DMS153 treated with DMSO at 0.1 percent for 48 hours (cell line): ENCODE data around the gene LMO7.
"Not testable (repeated sequence)": the region's sequence is repeated elsewhere in the genome, so short reads cannot be mapped to it uniquely, and the experiment has no call there.

Source experiments
- DNase-seq: peaks from one replicate; lab custom pipeline; 2025; ENCODE audit not compliant: unreplicated experiment; lab: John Stamatoyannopoulos, UW

LMO7 gene

DNA sequence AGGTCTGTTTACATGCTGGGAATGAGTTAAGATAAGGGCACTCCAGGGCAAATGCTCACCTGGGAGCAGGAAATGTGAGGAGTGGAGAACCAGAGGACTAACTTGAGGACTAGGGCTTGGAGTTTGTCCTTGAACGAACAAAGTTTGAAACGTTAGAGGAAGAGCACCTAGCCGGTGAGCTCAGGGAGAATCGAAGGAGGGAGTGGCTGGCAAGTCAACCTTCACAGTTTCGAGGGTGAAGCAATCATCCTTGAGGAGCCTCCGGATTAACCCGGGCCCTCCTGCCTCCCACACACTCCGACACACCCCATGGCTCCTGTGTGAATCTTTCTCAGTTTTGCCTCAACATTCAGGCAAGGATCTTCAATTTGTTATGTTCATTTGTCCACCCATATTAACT, 58.6 kb downstream of the LMO7 start:
- no peak for DNase-seq

GRCh38 chr13:75695908-75696307, 59.8 kb downstream of the LMO7 start:
- DNase-seq = peak; percentile 11

GRCh38 chr13:75699062-75699461, 62.9 kb downstream of the LMO7 start:
- DNase-seq = no peak

DNA sequence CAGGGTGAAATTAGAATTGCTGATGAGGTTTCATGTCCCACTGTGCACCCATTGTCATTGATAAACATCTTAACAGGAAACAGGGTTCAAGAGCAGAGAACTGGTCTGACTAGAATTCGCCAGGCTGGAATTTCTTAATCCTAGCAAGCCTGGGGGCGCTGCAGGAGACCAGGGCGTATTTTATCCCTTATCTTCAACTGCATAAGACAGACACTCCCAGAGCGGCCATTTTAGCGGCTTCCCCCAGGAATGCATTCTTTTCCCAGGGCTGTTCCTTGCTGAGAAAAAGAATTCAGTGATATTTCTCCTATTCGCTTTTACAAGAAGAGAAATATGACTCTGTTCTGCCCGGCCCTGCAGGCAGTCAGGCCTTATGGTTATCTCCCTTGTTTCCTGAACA, 63.6 kb downstream of the LMO7 start:
- DNase-seq = not testable (repeated sequence)

DNA sequence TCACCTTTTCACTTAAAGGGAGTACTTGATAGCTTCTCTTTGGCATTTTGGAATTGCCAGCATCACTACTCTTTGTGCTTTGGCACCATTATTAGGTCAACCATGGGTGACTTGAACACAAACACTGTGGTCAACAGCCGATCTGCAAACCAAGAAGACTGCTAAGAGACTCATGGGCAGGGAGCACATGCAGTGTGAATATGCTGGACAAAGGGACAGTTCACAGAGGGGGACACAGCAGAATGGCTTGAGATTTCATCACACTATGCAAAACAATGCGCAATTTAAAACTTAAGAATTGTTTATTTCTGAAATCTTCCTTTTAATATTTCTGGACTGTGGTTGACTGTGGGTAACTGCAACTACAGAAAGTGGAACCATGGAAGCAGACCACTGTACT, 64.4 kb downstream of the LMO7 start:
- no peak for DNase-seq

DNA sequence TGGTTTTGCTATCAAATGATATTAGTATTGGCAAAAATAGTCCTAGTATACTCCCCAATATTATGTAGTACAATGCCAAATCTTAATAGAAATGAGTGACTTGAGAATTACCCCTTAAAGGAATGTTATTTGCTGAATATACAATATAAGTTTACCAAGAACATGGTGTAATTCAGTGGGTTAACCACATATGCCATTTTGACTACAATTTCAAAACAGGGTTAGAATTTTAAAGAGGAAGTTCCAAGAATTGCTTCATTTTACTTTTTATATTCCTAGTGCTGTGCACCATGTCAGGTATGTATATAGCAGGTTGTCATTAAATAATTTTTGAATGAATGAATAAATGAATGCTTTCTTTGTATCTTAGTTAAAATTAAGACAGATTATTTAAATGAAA, 66.3 kb downstream of the LMO7 start:
- no peak for DNase-seq

- DNase-seq = no peak
Measured at GRCh38 chr13:75703769-75704168, 67.6 kb downstream of the LMO7 start.

- no peak for DNase-seq
Measured at GRCh38 chr13:75704194-75704926, 68.2 kb downstream of the LMO7 start.

DNA sequence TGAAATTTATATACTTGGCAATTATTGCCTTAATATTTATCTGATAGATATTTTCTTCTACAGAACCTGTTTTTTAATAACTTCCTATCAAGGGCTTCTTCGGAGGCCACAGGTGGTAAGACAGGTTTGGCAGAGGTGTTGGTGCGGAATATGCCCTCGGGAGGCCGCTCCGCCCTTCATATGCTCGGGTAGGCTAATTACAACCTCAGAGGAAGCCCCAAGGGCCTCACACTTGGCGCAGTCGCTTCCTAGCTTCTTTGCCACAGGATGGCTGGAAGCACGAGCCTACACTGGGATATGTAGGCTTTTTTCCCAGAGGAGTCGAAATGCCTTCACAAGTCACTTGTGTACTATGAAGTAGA, 68.8 kb downstream of the LMO7 start:
- DNase-seq = peak; percentile 50

DNA sequence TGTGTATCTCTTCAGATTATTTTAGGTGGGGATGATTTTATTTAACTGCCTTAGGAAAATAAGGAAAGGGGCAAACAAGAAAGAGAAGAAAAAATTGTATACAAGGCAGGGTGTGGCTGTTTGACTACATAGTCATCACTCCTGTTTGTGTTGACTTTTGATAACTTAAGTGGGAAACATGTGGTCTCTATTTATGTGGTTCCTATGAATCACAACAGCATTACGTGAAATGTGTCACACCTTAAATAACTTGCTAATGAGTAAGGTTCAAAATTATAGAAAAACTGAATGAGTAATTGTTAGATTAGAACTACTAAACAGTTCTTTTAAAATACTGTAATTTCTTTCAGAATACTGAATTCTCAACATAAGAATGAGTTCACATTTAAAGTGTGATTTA, 69.3 kb downstream of the LMO7 start:
- DNase-seq = no peak

DNA sequence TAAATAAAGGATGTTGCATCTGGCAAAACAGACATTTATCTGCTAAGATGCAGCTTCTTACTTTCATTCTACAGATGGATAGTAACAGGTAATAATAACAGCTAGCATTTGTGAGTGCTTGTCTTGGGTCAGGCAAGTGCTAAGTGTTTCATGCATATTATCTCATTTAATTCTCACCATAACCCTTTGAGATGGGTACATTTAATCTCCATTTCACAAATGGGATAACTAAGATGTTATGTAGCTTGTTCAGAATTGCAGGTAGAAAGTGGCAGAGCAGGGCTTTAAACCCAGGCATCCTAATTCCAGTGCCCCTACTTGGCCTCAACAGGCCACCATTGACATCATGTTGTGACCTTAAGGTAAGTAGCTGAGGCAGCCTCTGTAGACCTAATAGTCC, 69.8 kb downstream of the LMO7 start:
- no peak for DNase-seq

DNA sequence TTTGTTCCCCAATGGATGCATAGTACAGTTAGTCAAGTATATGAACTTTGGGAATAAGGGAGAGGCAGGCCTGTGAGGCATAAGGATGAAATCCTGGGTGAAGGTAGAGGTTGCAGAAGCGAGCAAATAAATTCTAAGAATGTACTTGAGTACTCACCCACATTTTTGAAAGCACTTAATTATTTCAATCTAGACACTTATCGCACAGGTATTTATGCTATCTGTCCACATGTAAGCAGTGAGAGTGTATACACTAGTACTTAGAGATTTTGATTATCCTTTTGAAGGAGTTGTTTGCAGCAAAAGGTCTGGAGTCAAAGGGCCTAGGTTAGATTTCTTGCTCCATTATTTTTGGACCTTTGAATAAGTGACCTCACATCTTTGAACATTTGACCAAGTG, 77.7 kb downstream of the LMO7 start:
- no peak for DNase-seq

DNA sequence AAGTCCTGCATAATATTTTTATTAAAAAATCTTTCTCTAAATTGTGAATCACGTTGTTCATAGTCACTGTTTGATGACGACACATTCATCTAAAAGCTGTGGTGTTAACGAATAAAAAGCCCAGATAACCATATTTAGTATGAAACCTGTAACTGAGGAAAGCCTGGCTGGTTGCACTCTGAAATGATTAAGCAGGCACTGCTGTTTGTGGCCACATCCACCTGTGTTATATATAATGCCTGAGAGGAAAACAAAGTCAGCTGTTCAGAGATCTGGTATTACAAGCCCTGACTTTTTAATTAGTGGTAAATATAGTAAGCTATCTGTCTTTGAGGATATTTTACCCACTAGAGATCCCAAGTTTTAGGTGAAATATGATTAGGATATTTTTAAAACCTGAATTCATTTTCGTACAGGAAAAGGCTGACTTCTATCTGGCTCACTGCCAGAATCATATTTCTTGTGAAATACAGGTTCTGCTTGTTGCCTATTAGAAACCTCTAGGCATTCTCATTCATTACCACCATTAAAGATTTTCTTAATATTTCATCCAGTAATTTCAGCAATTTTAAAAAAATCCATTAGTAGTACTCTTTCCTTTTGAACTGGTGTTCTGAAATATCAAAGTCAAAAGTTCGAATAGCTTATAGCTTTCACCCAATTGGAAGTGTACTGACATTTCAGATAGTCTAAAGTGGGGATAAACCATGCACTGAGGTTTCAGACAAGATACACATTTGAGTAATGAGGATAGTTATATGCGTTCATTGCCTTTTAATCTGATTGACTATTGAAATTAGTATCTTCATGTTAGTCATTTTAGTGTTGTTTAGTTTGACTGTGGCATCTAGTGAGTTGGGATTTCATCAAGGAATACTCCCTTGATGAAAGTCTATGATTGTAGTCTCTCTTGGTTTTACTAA, 79.7 kb downstream of the LMO7 start:
- DNase-seq = no peak

DNA sequence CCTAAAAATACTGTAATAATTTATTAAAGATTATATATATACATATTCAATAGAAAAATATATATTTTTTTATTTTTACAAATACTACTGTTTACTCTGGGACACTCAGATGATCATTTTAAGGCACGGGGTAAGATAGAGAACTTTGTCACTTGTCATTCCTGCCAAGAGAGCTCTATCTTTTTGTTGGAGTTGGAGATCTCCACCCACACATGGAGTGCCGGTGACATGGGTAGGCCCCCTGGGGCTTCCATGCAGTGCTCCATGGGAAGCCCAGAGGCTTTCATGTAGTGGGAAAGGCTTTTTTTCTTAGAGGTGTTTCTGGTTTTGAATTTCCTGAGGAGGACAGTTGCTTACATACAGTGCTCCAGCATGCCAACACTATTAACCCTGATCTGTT, 81.4 kb downstream of the LMO7 start:
- no peak for DNase-seq

GRCh38 chr13:75721307-75721706, 85.2 kb downstream of the LMO7 start:
- DNase-seq = no peak

DNA sequence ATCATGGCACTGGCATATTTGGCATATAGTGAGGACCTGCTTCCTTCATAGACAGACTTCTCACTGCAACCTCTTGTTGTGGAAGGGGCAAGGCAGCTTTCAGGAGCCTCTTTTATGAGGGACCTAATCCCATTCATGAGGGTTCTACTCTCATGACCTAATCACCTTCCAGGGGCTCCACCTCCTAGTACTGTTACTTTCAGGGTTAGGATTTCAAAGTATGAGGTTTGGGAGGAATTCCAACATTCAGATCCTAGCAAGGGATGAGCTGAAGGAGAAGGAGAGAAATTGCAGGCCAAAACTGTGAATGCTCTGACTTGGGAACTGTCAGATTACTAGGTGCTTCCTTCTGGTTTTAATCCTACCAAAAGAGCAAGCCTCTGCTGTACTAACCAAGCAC, 87.8 kb downstream of the LMO7 start:
- no peak for DNase-seq

GRCh38 chr13:75724752-75725517, 88.8 kb downstream of the LMO7 start:
- DNase-seq = peak; percentile 55

DNA sequence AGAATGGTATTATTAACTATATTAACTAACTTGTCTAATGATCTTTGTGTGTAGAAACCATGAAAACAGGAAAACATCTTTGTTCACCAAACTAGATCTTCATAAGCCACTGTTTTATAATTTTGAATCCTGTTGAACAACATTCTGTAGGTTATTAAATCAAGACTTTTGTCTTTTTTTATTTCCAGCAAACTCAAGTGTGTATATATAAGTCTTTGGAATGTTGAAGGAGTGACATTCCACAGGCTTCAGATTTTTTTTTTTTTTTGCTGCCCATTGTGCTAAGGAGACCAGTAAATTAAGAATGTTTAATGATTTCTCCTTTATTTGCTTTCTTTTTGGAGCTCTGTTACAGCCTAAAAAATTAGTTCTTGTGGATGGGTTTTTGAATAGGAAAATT, 89.6 kb downstream of the LMO7 start:
- no peak for DNase-seq

DNA sequence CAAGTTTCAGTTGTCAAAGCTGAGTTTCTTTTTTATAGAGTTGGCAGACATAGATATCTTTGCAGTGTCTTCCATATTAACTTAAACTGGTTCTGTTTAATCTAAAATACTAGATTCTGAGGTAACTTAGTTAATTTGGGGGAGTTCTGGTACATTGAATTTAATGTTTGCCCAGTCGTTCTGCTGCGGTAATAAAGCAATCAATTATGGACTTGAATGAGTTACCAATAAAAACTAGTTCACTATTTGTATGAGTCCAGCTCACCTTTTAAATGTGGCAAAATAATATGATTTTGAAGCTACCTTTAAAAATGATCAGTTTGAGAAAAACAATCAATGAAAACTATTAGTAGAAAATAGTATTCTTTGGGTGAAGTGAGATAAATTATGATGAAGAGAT, 90.2 kb downstream of the LMO7 start:
- DNase-seq = no peak

DNA sequence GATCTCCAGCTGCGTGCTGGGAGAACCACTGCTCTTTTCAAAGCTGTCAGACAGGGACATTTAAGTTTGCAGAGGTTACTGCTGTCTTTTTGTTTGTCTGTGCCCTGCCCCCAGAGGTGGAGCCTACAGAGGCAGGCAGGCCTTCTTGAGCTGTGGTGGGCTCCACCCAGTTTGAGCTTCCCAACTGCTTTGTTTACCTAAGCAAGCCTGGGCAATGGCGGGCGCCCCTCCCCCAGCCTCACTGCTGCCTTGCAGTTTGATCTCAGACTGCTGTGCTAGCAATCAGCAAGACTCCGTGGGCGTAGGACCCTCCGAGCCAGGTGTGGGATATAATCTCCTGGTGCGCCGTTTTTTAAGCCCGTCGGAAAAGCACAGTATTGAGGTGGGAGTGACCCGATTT, 97.0 kb downstream of the LMO7 start:
- not testable (repeated sequence) for DNase-seq

- no peak for DNase-seq
Measured at GRCh38 chr13:75736173-75736572, 100.0 kb downstream of the LMO7 start.

DNA sequence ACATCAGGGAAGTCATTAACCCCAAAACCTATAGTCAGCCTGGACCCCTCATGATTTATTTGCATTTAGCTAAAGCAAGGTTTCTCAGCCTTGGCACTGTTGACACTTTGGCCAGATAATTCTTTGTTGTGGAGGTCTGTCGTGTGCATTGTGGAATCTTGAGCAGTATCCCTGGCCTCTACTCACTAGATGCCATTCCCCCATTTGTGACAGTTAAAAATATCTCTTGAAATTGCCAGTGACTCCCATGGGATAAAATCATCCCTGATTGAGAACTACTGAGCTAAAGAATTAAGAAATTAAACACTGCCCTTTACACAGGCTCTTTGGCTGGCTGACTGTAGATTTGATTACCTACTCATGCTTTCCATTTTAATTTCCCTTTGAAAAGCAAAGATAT, 102.7 kb downstream of the LMO7 start:
- no peak for DNase-seq
